K562 (cell line): ENCODE data around the gene ZNF790. TPM values are rescaled to one million over a fixed set of nuclear protein-coding genes. Genes with fewer than 3 reads are reported as not detected.
A peak's percentile ranks its signal among the peaks of the same experiment; 100 is the strongest.

Source experiments
- AFF1 ChIP-seq, 2 experiments: fragments of 450-650 bp; IDR thresholded peaks; 2 replicates each; pipeline ENCODE4 v1.6.1; 2018; ENCODE audit warnings: mild to moderate bottlenecking in 2 of 2, low read depth in 1 of 2; ENCODE audit not compliant: partially characterized antibody in 2 of 2
- BACH1 ChIP-seq: fragments of 200-800 bp; sonication (Bioruptor generic); IDR thresholded peaks from 2 replicates; pipeline ENCODE4 v1.6.1; 2016; ENCODE audit warnings: missing genetic modification characterization, missing compliant biosample characterization
- MCM7 ChIP-seq, 2 experiments: fragments of 450-650 bp; IDR thresholded peaks; 2 replicates each; pipeline ENCODE4 v1.6.1; 2016 to 2018
- OTX1 ChIP-seq: fragments of 450-650 bp; formaldehyde crosslinking; IDR thresholded peaks from 2 replicates; pipeline ENCODE4 v1.4.0; 2022; ENCODE audit warnings: mild to moderate bottlenecking
- PRPF4 ChIP-seq: fragments of 200-400 bp; formaldehyde crosslinking; IDR thresholded peaks from one replicate; pipeline ENCODE4 v1.6.1; 2017; ENCODE audit warnings: low read length, low read depth, mild to moderate bottlenecking; ENCODE audit not compliant: insufficient read depth, poor library complexity, severe bottlenecking
- SMARCE1 ChIP-seq: fragments of 450-650 bp; IDR thresholded peaks from 2 replicates; pipeline ENCODE4 v1.7.1; 2016; ENCODE audit warnings: mild to moderate bottlenecking
- UBTF ChIP-seq, 2 experiments: IDR thresholded peaks; 2 replicates each; pipeline ENCODE4 v1.6.1; 2012; ENCODE audit warnings: improper control_type of control experiment in 2 of 2, low read depth in 2 of 2, low read length in 2 of 2, borderline replicate concordance in 1 of 2
- ZFP30 ChIP-seq: fragments of 250-450 bp; sonication (Bioruptor Pico); IDR thresholded peaks from 2 replicates; pipeline ENCODE4 v1.8.0; 2022; ENCODE audit warnings: moderate library complexity, mild to moderate bottlenecking, inconsistent platforms, borderline replicate concordance
- ZNF121 ChIP-seq: sonication (generic); formaldehyde crosslinking; conservative IDR thresholded peaks from 2 replicates; pipeline ENCODE4 v1.8.0; 2022; ENCODE audit warnings: missing genetic modification reagents
- ZNF561 ChIP-seq: fragments of 450-650 bp; formaldehyde crosslinking; conservative IDR thresholded peaks from 2 replicates; pipeline ENCODE4 v1.4.0; 2020; ENCODE audit warnings: mild to moderate bottlenecking, moderate library complexity
- ZNF57 ChIP-seq: fragments of 450-650 bp; formaldehyde crosslinking; IDR thresholded peaks from 2 replicates; pipeline ENCODE4 v1.4.0; 2020; ENCODE audit warnings: mild to moderate bottlenecking, moderate library complexity
- ZNF609 ChIP-seq: sonication (generic); formaldehyde crosslinking; IDR thresholded peaks from 2 replicates; pipeline ENCODE4 v1.8.1; 2023; ENCODE audit warnings: missing genetic modification reagents, mild to moderate bottlenecking, borderline replicate concordance
- ZNF699 ChIP-seq: fragments of 250-450 bp; sonication (Bioruptor Pico); IDR thresholded peaks from 2 replicates; pipeline ENCODE4 v1.8.0; 2021; ENCODE audit warnings: mild to moderate bottlenecking, moderate library complexity; ENCODE audit not compliant: insufficient replicate concordance
- polyA plus RNA-seq, 8 experiments: library from polyadenylated mRNA; depleted of rRNA in 4 of 8; stranded (reverse) in 5 of 8; unstranded in 3 of 8; fragments of >200 nt; fragmentation: Nextera tagmentation in 2 of 8; fragmentation: Illumina TruSeq in 1 of 8; extraction: Ambion mirVana in 2 of 8; extraction: Trizol in 1 of 8; gene quantifications; 2 replicates each; pipeline versions ENCODE4 v1.2.1 to v1.2.3, GENCODE V29; 2011 to 2014; ENCODE audit warnings: inconsistent platforms in 1 of 8, missing spikeins in 1 of 8
- total RNA-seq, 7 experiments: library from RNA; depleted of rRNA in 6 of 7; stranded (reverse); fragments of >200 nt in 6 of 7; fragmentation: Illumina TruSeq in 2 of 7; extraction: Trizol in 2 of 7; gene quantifications; 2 replicates each; pipeline versions ENCODE4 v1.2.1 to v1.2.3, GENCODE V29; 2011 to 2021; ENCODE audit warnings: low replicate concordance in 1 of 7

ZNF790 gene
- total and polyA plus RNA-seq, 9 of the 15 experiments (the other 6 are each of a cell fraction or from before 2014, with no cell fraction given): 0.33 to 1.7 (median 0.53) TPM

- no peak for TF ChIP-seq ZNF609
- no peak for TF ChIP-seq SMARCE1
- no peak for TF ChIP-seq ZNF561 (CRISPR knock-in tag)
- no peak for TF ChIP-seq BACH1 (tag)
- TF ChIP-seq UBTF (IDR thresholded peaks at IDR 0.05; ENCODE audit: borderline replicate concordance in 1 of 2, low read depth in 2 of 2, low read length in 2 of 2): no peak
- no peak for TF ChIP-seq ZNF57 (CRISPR knock-in tag)
- no peak for TF ChIP-seq ZNF121 (CRISPR knock-in tag)
- TF ChIP-seq OTX1 (CRISPR knock-in tag): no peak
- no peak for TF ChIP-seq PRPF4
- TF ChIP-seq ZNF699 (CRISPR knock-in tag): no peak
- TF ChIP-seq AFF1 (IDR thresholded peaks at IDR 0.05; ENCODE audit: low read depth in 1 of 2, partially characterized antibody in 2 of 2): peak in 1 of 2 experiments; percentile 95
- no peak for TF ChIP-seq ZFP30 (CRISPR knock-in tag)
- TF ChIP-seq MCM7 (IDR thresholded peaks at IDR 0.05): no peak
Measured at GRCh38 chr19:36772311-36773222, 65.6 kb downstream of the ZNF790 start, which contains the start of gene ZNF850 (continued).
